DOHH2 (cell line): ENCODE results near the gene MYPN.

ENCODE experiments used
- EZH2phosphoT487 ChIP-seq: fragments of 200-600 bp; sonication (generic); IDR thresholded peaks from 2 replicates; pipeline ENCODE4 v1.6.1; 2017; ENCODE audit warnings: borderline replicate concordance, mild to moderate bottlenecking, antibody characterized with exemption, low read length, moderate library complexity, mixed read lengths
- TF ChIP-seq, protein P1 (sequence below): fragments of 200-600 bp; sonication (generic); IDR thresholded peaks from one replicate; pipeline ENCODE4 v1.5.1; 2014; ENCODE audit warnings: antibody characterized with exemption, mild to moderate bottlenecking, low read depth, low read length; ENCODE audit not compliant: poor library complexity, severe bottlenecking

DNA sequence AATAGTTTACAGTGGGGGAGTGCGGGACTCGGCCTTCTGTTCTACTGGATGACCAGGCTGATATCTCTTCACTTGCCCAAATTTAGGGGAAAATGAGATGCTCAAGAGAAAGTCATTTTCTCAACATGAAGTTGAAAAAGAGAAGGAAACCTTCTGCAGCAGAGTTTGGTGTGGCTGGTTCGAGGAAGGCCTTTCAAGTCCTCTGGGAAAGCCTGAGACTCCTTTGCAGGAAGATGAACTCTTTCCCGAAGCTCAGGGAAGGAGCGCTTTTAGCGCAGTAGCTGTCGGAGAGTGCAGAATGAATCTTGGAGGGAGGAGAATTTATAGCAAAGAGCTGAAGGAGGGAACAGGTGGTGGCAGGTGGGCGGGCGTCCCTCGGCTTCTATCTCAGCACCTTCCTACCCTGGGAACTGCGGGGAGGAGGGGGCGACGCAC lies 122.5 kb downstream of the MYPN start, which contains the start of gene ATOH7:
- TF ChIP-seq EZH2phosphoT487 = no peak
- TF ChIP-seq, protein P1, sequence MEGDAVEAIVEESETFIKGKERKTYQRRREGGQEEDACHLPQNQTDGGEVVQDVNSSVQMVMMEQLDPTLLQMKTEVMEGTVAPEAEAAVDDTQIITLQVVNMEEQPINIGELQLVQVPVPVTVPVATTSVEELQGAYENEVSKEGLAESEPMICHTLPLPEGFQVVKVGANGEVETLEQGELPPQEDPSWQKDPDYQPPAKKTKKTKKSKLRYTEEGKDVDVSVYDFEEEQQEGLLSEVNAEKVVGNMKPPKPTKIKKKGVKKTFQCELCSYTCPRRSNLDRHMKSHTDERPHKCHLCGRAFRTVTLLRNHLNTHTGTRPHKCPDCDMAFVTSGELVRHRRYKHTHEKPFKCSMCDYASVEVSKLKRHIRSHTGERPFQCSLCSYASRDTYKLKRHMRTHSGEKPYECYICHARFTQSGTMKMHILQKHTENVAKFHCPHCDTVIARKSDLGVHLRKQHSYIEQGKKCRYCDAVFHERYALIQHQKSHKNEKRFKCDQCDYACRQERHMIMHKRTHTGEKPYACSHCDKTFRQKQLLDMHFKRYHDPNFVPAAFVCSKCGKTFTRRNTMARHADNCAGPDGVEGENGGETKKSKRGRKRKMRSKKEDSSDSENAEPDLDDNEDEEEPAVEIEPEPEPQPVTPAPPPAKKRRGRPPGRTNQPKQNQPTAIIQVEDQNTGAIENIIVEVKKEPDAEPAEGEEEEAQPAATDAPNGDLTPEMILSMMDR = no peak
